HG02884 (cell line): ENCODE data around the gene MEFV.
"Not testable (repeated sequence)": the region's sequence is repeated elsewhere in the genome, so short reads cannot be mapped to it uniquely, and the experiment has no call there.

Experiments used
- ATAC-seq: cut with Tn5 transposase; IDR thresholded peaks from one replicate; pipeline ENCODE4 v1.9.1; 2021; ENCODE audit warnings: mild to moderate bottlenecking, moderate library complexity; ENCODE audit not compliant: unreplicated experiment

Gene MEFV, protein sequence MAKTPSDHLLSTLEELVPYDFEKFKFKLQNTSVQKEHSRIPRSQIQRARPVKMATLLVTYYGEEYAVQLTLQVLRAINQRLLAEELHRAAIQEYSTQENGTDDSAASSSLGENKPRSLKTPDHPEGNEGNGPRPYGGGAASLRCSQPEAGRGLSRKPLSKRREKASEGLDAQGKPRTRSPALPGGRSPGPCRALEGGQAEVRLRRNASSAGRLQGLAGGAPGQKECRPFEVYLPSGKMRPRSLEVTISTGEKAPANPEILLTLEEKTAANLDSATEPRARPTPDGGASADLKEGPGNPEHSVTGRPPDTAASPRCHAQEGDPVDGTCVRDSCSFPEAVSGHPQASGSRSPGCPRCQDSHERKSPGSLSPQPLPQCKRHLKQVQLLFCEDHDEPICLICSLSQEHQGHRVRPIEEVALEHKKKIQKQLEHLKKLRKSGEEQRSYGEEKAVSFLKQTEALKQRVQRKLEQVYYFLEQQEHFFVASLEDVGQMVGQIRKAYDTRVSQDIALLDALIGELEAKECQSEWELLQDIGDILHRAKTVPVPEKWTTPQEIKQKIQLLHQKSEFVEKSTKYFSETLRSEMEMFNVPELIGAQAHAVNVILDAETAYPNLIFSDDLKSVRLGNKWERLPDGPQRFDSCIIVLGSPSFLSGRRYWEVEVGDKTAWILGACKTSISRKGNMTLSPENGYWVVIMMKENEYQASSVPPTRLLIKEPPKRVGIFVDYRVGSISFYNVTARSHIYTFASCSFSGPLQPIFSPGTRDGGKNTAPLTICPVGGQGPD

GRCh38 chr16:3256146-3256865, at the start of gene MEFV:
Gene MEFV, minus strand, starts transcription at chr16:3256633. Its CDS starts 46 bp downstream, at chr16:3256587.
- ATAC-seq = no peak

DNA sequence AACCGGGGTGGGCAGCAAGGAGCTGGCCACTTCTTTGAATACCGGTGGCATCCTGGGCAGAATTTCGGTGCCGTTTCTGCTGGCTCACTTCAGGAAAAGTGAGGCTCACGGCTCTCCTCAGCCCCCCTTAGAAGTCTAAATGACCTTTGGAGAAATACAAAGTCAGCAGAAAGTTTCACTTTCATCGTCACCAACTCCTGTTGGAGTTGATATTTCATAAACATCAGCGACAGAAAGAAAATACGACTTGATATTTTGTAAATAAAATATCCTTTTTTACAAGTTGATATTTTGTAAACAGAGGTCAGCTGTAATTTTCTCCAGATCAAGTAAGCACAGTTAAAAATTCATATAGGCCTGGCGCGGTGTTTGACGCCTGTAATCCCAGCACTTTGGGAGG, 49.6 kb upstream of the MEFV start:
- ATAC-seq = no peak

DNA sequence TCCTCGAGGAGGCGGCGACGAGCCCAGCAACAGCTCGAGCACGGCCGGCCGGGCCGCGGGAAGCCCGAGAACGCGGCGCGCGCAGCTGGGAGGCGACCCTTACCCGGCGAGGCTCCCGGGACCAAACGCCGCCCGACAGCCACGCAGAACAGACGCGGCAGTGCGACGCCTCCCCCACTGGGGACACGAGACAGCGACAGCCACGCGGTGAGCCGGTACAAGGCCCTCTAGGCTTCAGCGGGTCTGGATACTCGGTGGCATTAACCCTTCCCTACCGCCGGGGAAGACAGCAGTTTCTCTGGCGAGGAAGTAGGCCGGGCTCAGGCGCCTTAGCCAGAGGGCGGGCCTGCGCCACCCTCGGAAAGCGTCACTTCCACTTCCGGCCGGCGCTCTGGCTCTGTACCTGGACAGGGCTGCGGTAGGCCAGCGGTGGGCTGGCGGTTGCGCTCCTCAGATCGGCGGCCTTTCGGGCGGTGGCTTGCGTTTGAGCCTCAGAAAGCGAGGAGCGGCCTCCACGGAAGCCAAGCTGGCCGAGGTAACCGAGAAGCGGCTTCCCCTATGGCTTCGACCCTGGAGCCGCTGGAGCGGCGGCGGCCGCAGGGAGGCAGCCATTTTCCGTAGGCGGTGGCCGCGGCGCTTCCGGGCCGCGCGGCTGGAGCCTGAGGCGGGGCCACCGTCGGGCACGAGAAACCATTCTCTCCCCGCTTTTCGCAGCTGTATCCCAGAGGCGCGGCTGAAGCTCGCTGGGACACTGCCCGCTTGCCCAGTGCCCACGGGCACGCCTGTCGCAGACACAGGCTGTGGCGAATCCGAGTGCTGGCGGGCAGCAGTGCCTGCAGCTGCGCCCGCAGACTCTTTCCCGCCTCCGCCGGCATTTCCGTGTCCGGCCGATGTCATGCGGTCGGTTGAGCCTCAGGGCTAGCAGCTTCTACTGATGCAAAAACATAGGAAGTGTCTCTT, 49.0 kb upstream of the MEFV start, which contains the start of the genes TIGD7 and ZNF75A:
TIGD7 (minus strand) TSS at position 322 of the 960 bp plus-strand sequence. CDS start 4,816 bp downstream, outside the sequence.
ZNF75A (plus strand) TSS at position 389 of the 960 bp plus-strand sequence. CDS start 2,932 bp downstream, outside the sequence.
- ATAC-seq = peak; percentile 86

DNA sequence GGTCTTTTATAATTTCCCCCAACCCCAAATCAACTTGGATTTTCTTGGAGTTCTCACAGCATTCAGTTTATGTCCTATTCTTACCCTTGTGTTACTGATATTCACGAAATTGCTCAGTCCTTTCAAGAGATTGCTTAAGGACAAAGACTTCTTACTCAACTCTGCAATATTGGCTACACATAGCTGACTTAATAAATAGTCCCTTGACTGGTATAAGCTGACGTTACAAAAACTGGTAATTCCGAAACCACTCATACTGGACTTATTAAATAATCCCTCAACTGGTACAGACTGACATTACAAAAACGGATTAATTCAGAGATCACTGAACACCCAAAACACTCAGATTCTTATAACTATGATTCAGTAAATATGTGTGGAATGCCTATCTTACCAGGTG, 47.9 kb upstream of the MEFV start:
- no peak for ATAC-seq

DNA sequence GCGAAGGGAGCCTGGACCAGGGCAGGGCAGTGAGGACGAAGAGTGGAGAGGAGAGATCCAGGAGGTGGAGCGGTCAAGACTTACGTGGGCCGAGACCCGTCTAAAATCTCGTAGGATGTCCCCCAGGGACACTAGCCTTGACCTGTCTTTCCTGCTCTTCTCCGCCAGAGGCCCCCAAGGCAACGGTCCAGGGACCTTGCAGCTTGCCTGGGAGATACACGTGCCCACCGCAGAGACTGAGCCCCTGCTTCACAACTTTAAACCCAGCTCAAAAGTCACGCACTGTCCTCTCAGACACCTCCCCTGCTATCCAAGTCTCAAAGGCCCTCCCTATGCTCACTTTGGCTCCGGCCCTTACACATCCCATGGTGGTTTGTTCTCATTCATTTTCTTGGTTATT, 39.4 kb upstream of the MEFV start:
- ATAC-seq = no peak

DNA sequence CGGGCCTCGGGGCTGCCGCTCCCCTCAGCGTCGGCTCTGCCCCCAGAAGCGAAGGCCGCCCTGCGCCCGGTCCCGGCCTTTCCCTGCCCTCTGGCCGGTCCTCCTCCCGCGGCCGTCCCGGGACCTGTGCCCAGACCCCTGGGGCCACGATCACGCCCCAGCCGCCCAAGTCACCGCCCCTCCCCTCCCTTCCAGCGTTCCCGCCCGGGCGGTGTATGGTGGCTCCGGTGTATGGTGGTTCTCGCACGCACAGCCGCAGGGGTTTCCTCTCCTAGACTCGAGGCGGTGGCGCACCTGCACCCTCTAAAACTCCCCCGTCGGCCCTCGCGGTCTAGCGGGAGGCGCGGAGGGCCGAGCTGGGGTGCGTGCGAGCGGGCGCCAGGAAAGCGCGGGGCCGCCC, 38.8 kb upstream of the MEFV start:
- ATAC-seq = no peak

- no peak for ATAC-seq
These were observed 36.2 kb upstream of the MEFV start for GRCh38 chr16:3292604-3293003.

GRCh38 chr16:3289998-3290673, 33.7 kb upstream of the MEFV start:
- no peak for ATAC-seq

- ATAC-seq = no peak
These were observed 28.7 kb upstream of the MEFV start for GRCh38 chr16:3285131-3285530.

DNA sequence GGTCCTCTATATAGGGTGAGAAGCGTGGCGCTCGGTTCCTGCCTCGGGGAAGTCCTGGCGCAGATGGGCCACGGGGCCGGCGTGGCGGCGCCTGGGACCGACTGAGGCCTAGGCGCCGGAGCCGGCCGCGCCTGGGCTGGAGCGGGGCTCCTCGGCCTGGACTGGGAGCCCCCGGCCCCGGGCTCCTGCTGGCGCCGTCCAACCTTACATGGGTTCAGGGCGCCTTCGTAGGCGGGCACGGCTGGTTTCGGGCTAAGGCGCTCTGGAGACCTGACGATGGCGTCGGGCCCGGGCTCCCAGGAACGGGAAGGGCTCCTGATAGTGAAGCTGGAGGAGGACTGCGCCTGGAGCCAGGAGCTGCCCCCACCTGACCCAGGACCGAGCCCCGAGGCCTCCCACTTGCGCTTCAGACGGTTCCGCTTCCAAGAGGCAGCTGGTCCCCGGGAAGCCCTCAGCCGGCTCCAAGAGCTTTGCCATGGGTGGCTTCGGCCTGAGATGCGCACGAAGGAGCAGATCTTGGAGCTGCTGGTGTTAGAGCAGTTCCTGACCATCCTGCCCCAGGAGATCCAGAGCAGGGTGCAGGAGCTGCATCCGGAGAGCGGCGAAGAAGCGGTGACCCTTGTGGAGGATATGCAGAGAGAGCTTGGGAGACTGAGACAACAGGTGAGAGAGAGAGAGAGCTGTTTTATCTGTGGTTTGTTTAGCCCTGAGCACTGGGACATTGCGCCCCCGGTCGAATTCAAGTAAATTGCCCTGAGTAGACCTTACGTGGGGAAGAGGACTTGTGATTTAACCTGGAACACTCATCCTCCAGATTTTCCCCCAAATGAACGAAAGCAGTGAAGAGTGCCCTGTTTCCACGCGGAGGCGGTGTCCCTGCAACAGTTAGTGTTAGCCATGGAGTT, 27.4 kb upstream of the MEFV start:
- no peak for ATAC-seq

- ATAC-seq = peak; percentile 83
These were observed 26.5 kb upstream of the MEFV start, which contains the start of gene ZNF263 for GRCh38 chr16:3282730-3283542. Gene ZNF263, plus strand, starts transcription at chr16:3283491. Its CDS starts 328 bp downstream, at chr16:3283819.

GRCh38 chr16:3282103-3282729, 25.8 kb upstream of the MEFV start:
- ATAC-seq = peak; percentile 14

DNA sequence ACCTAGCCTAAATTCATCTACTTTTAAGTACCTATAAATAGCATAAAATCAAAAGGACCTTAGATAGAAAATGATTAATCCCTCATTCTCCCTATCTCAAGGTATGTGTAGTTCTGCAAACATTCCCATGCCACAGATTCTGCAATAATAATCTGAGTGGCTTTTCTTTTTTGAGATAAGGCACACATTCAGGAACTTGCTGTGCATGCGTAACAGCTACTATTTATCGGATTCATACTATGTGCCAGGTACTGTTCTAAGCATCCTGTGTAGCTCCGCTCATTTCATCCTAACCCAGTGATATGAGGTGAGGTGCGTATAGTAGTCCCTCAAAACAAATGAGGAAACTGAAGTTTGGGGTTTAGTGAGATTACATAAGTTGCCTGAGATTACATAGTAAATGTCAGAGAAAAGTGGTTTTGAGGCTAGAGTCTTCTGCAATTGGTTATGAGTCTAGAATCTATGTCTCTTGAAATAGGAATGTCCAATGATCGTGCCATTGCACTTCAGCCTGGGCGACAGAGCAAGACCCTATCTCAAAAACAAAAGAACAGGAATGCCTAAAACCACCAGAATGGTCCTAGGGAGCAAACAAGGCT, 24.9 kb upstream of the MEFV start:
- no peak for ATAC-seq

DNA sequence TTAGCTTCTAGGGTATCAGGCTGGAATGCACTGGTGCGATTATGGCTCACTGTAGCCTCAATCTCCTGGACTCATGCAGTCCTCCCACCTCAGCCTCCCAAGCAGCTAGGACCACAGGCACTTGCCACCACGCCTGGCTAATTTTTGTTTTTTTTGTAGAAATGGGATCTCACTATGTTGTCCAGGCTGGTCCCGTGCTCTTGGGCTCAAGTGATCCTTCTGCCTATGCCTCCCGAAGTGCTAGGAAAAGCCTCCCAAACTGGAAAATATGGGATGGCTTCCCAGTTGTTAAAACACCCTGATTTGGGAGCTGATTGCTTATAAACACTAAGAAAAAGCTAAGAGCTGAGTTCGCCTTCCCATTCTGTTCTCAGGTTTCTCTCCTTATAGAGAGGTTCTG, 20.2 kb upstream of the MEFV start:
- no peak for ATAC-seq

- no peak for ATAC-seq
These were observed 18.5 kb upstream of the MEFV start for GRCh38 chr16:3274947-3275346.

GRCh38 chr16:3274490-3274889, 18.1 kb upstream of the MEFV start:
- ATAC-seq = no peak

GRCh38 chr16:3271281-3271680, 14.8 kb upstream of the MEFV start:
- ATAC-seq = not testable (repeated sequence)
